Measurements from ENCODE around the gene NLRP5.

DNA sequence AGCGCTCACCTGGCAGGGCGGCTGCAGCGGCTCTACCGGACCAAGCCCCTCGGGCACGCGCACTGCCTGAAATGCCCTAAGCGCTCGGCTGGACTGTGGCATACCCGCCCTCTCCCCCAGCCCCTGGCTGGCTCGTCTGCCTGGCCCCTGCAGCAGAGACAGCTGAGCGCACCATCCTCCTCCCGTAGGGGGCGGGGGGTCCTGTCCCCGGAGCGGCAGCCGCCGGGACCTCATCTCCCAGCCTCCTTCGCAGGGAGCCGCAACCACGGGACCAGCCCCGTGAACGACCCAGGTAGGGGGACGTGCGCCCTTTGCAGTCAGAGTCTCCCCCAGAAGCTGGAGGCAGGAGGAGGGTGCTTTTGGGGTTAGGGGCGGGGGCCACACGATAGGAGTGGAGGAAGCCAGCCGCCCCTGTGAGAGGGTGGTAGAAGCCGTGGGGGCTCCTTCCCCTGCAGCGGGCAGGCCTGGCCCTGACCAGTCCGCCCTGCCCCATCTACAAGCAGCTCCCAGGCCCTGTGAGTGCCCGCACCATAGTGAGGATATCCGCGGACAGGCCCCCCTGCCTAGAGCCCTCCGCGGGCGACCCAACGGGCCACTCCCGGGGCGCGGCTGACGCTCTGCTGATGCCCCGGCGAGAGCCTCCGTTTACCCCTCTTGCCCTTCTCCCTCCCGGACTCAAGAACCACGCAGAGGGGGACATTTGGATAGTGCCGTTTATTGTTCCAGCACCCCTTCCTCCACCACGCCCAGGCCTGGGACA is 100.3 kb downstream of the NLRP5 start:
- TF ChIP-seq EP300 (IDR thresholded peaks at IDR 0.05) (no peak), POLR2AphosphoS5 (IDR thresholded peaks at IDR 0.05) (no peak), POLR2A (IDR thresholded peaks at IDR 0.05) (no peak)
- TF ChIP-seq, protein P1, sequence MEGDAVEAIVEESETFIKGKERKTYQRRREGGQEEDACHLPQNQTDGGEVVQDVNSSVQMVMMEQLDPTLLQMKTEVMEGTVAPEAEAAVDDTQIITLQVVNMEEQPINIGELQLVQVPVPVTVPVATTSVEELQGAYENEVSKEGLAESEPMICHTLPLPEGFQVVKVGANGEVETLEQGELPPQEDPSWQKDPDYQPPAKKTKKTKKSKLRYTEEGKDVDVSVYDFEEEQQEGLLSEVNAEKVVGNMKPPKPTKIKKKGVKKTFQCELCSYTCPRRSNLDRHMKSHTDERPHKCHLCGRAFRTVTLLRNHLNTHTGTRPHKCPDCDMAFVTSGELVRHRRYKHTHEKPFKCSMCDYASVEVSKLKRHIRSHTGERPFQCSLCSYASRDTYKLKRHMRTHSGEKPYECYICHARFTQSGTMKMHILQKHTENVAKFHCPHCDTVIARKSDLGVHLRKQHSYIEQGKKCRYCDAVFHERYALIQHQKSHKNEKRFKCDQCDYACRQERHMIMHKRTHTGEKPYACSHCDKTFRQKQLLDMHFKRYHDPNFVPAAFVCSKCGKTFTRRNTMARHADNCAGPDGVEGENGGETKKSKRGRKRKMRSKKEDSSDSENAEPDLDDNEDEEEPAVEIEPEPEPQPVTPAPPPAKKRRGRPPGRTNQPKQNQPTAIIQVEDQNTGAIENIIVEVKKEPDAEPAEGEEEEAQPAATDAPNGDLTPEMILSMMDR (IDR thresholded peaks at IDR 0.05): no peak
